H1 (cell line): ENCODE data around the gene DUSP2. TPM values are rescaled to one million over a fixed set of nuclear protein-coding genes. Genes with fewer than 3 reads are reported as not detected.
A peak's percentile ranks its signal among the peaks of the same experiment; 100 is the strongest.

Source experiments
- CTCF ChIA-PET: fragments of 300-600 bp; sonication (Branson Sonifier 250); formaldehyde crosslinking; loops from one replicate; lab custom pipeline; 2021; ENCODE audit not compliant: partially characterized antibody; lab: Charles Lee
- POLR2A ChIA-PET: fragments of 300-600 bp; sonication (Branson Sonifier 250); formaldehyde crosslinking; loops from one replicate; lab custom pipeline; 2021; ENCODE audit warnings: inconsistent platforms; ENCODE audit not compliant: partially characterized antibody; lab: Charles Lee
- DNase-seq, 2 experiments: peaks; one replicate each; pipeline versions ENCODE4 v3.0.0 to v3.0.0-alpha.2; 2010 to 2022; ENCODE audit warnings: low spot score in 2 of 2, low read depth in 1 of 2, mixed read lengths in 1 of 2
- FAIRE-seq: peaks from 2 replicates; lab custom pipeline; 2011; peaks lifted over from hg19 to GRCh38; lab: Jason Lieb, UNC
- H2AFZ ChIP-seq: 2 replicates; pipeline ENCODE4 v1.8.1; 2012; ENCODE audit warnings: low read length, inconsistent platforms
- H2AK5ac ChIP-seq: 2 replicates; pipeline ENCODE4 v1.6.1; 2013; ENCODE audit warnings: low read depth, low read length
- H2BK120ac ChIP-seq: replicated peaks from 2 replicates; pipeline ENCODE3; 2013; ENCODE audit warnings: low read depth, low read length, inconsistent platforms
- H2BK12ac ChIP-seq: 2 replicates; pipeline ENCODE4 v1.6.1; 2013; ENCODE audit warnings: low read depth, low read length
- H2BK15ac ChIP-seq: 2 replicates; pipeline ENCODE4 v1.6.1; 2013; ENCODE audit warnings: low read length
- H2BK20ac ChIP-seq: 2 replicates; pipeline ENCODE4 v1.6.1; 2013; ENCODE audit warnings: low read length
- H2BK5ac ChIP-seq: 2 replicates; pipeline ENCODE4 v1.6.1; 2013; ENCODE audit warnings: low read depth, low read length
- H3K14ac ChIP-seq: 2 replicates; pipeline ENCODE4 v1.6.1; 2013; ENCODE audit warnings: inconsistent platforms; ENCODE audit not compliant: insufficient read length
- H3K18ac ChIP-seq: 2 replicates; pipeline ENCODE4 v1.6.1; 2013; ENCODE audit warnings: low read length; ENCODE audit errors: extremely low read depth
- H3K23ac ChIP-seq: 2 replicates; pipeline ENCODE4 v1.6.1; 2013; ENCODE audit warnings: inconsistent platforms; ENCODE audit not compliant: insufficient read length
- H3K23me2 ChIP-seq: 2 replicates; pipeline ENCODE4 v1.6.1; 2013; ENCODE audit warnings: low read depth, low read length
- H3K27ac ChIP-seq: 2 replicates; pipeline ENCODE4 v1.6.1; 2011; ENCODE audit warnings: low read depth, low read length, inconsistent platforms
- H3K27me3 ChIP-seq, 4 experiments: replicated peaks in 1 of 4; 1 replicate in 1 of 4; 2 replicates in 3 of 4; pipeline versions ENCODE4 v1.6.1 to v1.8.1; 2011 to 2013; ENCODE audit warnings: low read length in 3 of 4, mild to moderate bottlenecking in 3 of 4, inconsistent platforms in 2 of 4, mixed read lengths in 2 of 4, moderate library complexity in 1 of 4; ENCODE audit not compliant: control insufficient read depth in 3 of 4, insufficient read depth in 3 of 4; ENCODE audit errors: extremely low read depth in 1 of 4
- H3K36me3 ChIP-seq, 4 experiments: 2 replicates each; pipeline versions ENCODE4 v1.6.1 to v1.8.1; 2011 to 2013; ENCODE audit warnings: mild to moderate bottlenecking in 4 of 4, low read length in 3 of 4, moderate library complexity in 2 of 4, control low read depth in 1 of 4, inconsistent platforms in 1 of 4; ENCODE audit not compliant: insufficient read depth in 4 of 4, control insufficient read depth in 2 of 4
- H3K4ac ChIP-seq: replicated peaks from 2 replicates; pipeline ENCODE3; 2013; ENCODE audit warnings: low read length, low read depth, mixed read lengths, inconsistent platforms; ENCODE audit not compliant: insufficient read length
- H3K4me1 ChIP-seq, 4 experiments: replicated peaks in 1 of 4; 1 replicate in 1 of 4; 2 replicates in 3 of 4; pipeline versions ENCODE4 v1.6.1 to v1.8.1; 2011 to 2013; ENCODE audit warnings: low read length in 3 of 4, inconsistent platforms in 2 of 4, mixed read lengths in 1 of 4; ENCODE audit not compliant: insufficient read depth in 4 of 4, control insufficient read depth in 3 of 4
- H3K4me2 ChIP-seq, 2 experiments: 2 replicates each; pipeline versions ENCODE4 v1.6.1 to v1.8.1; 2011 to 2013; ENCODE audit warnings: low read depth in 2 of 2, low read length in 2 of 2, control low read depth in 1 of 2, inconsistent platforms in 1 of 2, mild to moderate bottlenecking in 1 of 2; ENCODE audit not compliant: insufficient read depth in 1 of 2
- H3K4me3 ChIP-seq, 4 experiments: fragments of 200-600, 300-600 bp in 1 of 4; sonication (generic), shearing (Covaris generic), sonication (Bioruptor Twin) in 1 of 4; 2 replicates each; pipeline versions ENCODE4 v1.5.1 to v1.8.1; 2011 to 2016; ENCODE audit warnings: low read length in 4 of 4, low read depth in 3 of 4, control low read depth in 2 of 4, inconsistent platforms in 2 of 4, mild to moderate bottlenecking in 2 of 4, mixed read lengths in 1 of 4, moderate library complexity in 1 of 4; ENCODE audit not compliant: insufficient read depth in 2 of 4; ENCODE audit errors: extremely low read depth in 1 of 4
- H3K56ac ChIP-seq: replicated peaks from 2 replicates; pipeline ENCODE3; 2013; ENCODE audit warnings: low read depth, mild to moderate bottlenecking, mixed read lengths, low read length, inconsistent platforms; ENCODE audit not compliant: insufficient read length
- H3K79me1 ChIP-seq: 2 replicates; pipeline ENCODE4 v1.6.1; 2013; ENCODE audit warnings: low read depth, low read length, control low read depth
- H3K79me2 ChIP-seq, 2 experiments: 2 replicates each; pipeline versions ENCODE4 v1.6.1 to v1.8.1; 2012 to 2013; ENCODE audit warnings: low read length in 2 of 2, mild to moderate bottlenecking in 2 of 2, inconsistent platforms in 1 of 2; ENCODE audit not compliant: insufficient read depth in 2 of 2, control insufficient read depth in 1 of 2
- H3K9ac ChIP-seq, 4 experiments: replicated peaks in 1 of 4; 1 replicate in 1 of 4; 2 replicates in 3 of 4; pipeline versions ENCODE4 v1.6.1 to v1.8.1; 2011 to 2013; ENCODE audit warnings: low read depth in 3 of 4, low read length in 3 of 4, control low read depth in 2 of 4, mild to moderate bottlenecking in 2 of 4, moderate library complexity in 2 of 4, inconsistent platforms in 1 of 4; ENCODE audit errors: extremely low read depth in 1 of 4
- H3K9me3 ChIP-seq, 2 experiments: 2 replicates each; pipeline versions ENCODE4 v1.6.1 to v1.8.1; 2012 to 2013; ENCODE audit warnings: mild to moderate bottlenecking in 2 of 2, moderate library complexity in 2 of 2, control low read depth in 1 of 2, inconsistent platforms in 1 of 2, low read depth in 1 of 2, low read length in 1 of 2, mixed read lengths in 1 of 2; ENCODE audit not compliant: insufficient read depth in 2 of 2
- H4K20me1 ChIP-seq, 2 experiments: replicated peaks in 1 of 2; 2 replicates each; pipeline versions ENCODE3 to v1.8.1; 2011 to 2013; ENCODE audit warnings: inconsistent platforms in 2 of 2, low read length in 2 of 2, mild to moderate bottlenecking in 1 of 2; ENCODE audit not compliant: insufficient read depth in 2 of 2, control insufficient read depth in 1 of 2
- H4K5ac ChIP-seq: 2 replicates; pipeline ENCODE4 v1.6.1; 2013; ENCODE audit warnings: low read length, low read depth, mixed read lengths, inconsistent platforms; ENCODE audit not compliant: insufficient read length
- H4K8ac ChIP-seq: 2 replicates; pipeline ENCODE4 v1.8.0; 2013; ENCODE audit warnings: mild to moderate bottlenecking, moderate library complexity, low read length, inconsistent platforms; ENCODE audit not compliant: insufficient read depth; ENCODE audit errors: extremely low read depth
- H4K91ac ChIP-seq: replicated peaks from 2 replicates; pipeline ENCODE3; 2013; ENCODE audit warnings: low read length, mixed read lengths, inconsistent platforms; ENCODE audit not compliant: insufficient read length
- CREB1 ChIP-seq: IDR thresholded peaks from 2 replicates; pipeline ENCODE4 v1.6.1; 2012; ENCODE audit warnings: inconsistent platforms
- CTCF ChIP-seq, 3 experiments: IDR thresholded peaks; 1 replicate in 2 of 3; 2 replicates in 1 of 3; pipeline versions ENCODE4 v1.5.1 to v1.6.1; 2011; ENCODE audit warnings: low read length in 3 of 3, mild to moderate bottlenecking in 3 of 3, inconsistent platforms in 2 of 3, low read depth in 1 of 3, moderate library complexity in 1 of 3; ENCODE audit not compliant: insufficient read depth in 1 of 3; ENCODE audit errors: control extremely low read depth in 1 of 3
- EP300 ChIP-seq, 2 experiments: IDR thresholded peaks; 1 replicate in 1 of 2; 2 replicates in 1 of 2; pipeline ENCODE4 v1.6.1; 2011 to 2012; ENCODE audit warnings: low read depth in 2 of 2, low read length in 2 of 2, mild to moderate bottlenecking in 2 of 2, borderline replicate concordance in 1 of 2, inconsistent platforms in 1 of 2, moderate library complexity in 1 of 2
- JUND ChIP-seq: IDR thresholded peaks from 2 replicates; pipeline ENCODE4 v1.6.1; 2011; ENCODE audit warnings: mild to moderate bottlenecking, improper control_type of control experiment, low read length
- SIX5 ChIP-seq: IDR thresholded peaks from 2 replicates; pipeline ENCODE4 v1.6.1; 2011; ENCODE audit warnings: mild to moderate bottlenecking, low read depth, low read length
- SP2 ChIP-seq: IDR thresholded peaks from 2 replicates; pipeline ENCODE4 v1.6.1; 2012; ENCODE audit warnings: mild to moderate bottlenecking, low read length, inconsistent platforms
- TEAD4 ChIP-seq: IDR thresholded peaks from 2 replicates; pipeline ENCODE4 v1.6.1; 2012; ENCODE audit warnings: low read depth, low read length, inconsistent platforms, mixed read lengths
- WGBS, 2 experiments: shearing (Covaris generic) in 1 of 2; methylation state at CpG; one replicate each; pipeline versions ENCODE4 v1.1.6 to v1.1.7; 2013 to 2015; ENCODE audit warnings: low lambda C conversion rate in 2 of 2, mixed read lengths in 2 of 2, inconsistent platforms in 1 of 2, low coverage in 1 of 2, missing lambda C conversion rate in 1 of 2; ENCODE audit not compliant: insufficient replicate concordance in 2 of 2, insufficient coverage in 1 of 2, insufficient read length in 1 of 2; ENCODE audit errors: extremely low coverage in 1 of 2, missing lambda C conversion rate in 1 of 2; 5-methylcytosine and 5-hydroxymethylcytosine counted together
- polyA plus RNA-seq, 7 experiments: library from polyadenylated mRNA; depleted of rRNA in 3 of 7; stranded (reverse) in 5 of 7; unstranded in 2 of 7; fragments of >200 nt in 5 of 7; fragments of 200-250 nt in 2 of 7; gene quantifications; 1 replicate in 5 of 7; 2 replicates in 1 of 7; 4 replicates in 1 of 7; pipeline versions ENCODE4 v1.2.1 to v1.2.3, GENCODE V29; 2011 to 2013; ENCODE audit warnings: missing spikeins in 2 of 7, mixed read lengths in 2 of 7
- total RNA-seq: library from RNA; stranded (reverse); fragmentation: NEBNext Ultra II Directional; extraction: Animal tissue kit (Norgen Biotek cat#: 25700); gene quantifications from 2 replicates; pipeline ENCODE4 v1.2.1, GENCODE V29; 2021

Gene DUSP2
- total and polyA plus RNA-seq, 2 of the 8 experiments (the other 6 are each of a cell fraction or from before 2014, with no cell fraction given): 10.1 to 10.4 TPM

GRCh38 chr2:96150791-96151594 lies 5.8 kb upstream of the DUSP2 start:
- Histone ChIP-seq H3K4me1 (peaks cover 0 to 38% (median 23%) of the 10 kb centered on the region in 4 experiments; a peak in 6 of 7 replicates), H4K8ac (no peak overlapping the region; the same call in 1 of the 2 replicates), H4K20me1 (no peaks in the 10 kb centered on the region), H3K18ac (no peak overlapping the region; the same call in 1 of the 2 replicates), H2BK120ac (peak overlapping the region; percentile 61), H3K79me2 (no peaks in the 10 kb centered on the region), H3K27ac (no peak overlapping the region), H2BK12ac (peak overlapping the region; percentile 68; the same call in 1 of the 2 replicates), H4K5ac (no peak overlapping the region), H2BK15ac (no peak overlapping the region), H3K27me3 (peaks cover 0 to 12% (median 6%) of the 10 kb centered on the region in 4 experiments; a peak in 5 of 7 replicates), H3K79me1 (no peaks in the 10 kb centered on the region), H3K23me2 (peaks cover 2% of the 10 kb centered on the region; the same call in 1 of the 2 replicates), H3K14ac (no peak overlapping the region), H2AFZ (no peak overlapping the region), H3K4me3 (no peak overlapping the region), H2BK5ac (no peak overlapping the region), H3K23ac (no peak overlapping the region), H3K9me3 (no peaks in the 10 kb centered on the region), H4K91ac (no peak overlapping the region), H3K4ac (no peak overlapping the region), H3K4me2 (no peak overlapping the region), H3K9ac (no peak overlapping the region), H2AK5ac (peak overlapping the region; percentile 60; the same call in 1 of the 2 replicates), H2BK20ac (0 out of 2 replicates have a peak overlapping the region, but pooled peaks have one; percentile 86), H3K36me3 (no peaks in the 10 kb centered on the region), H3K56ac (no peak overlapping the region)
- DNase-seq: no peak
- TF ChIP-seq JUND (no peak), SIX5 (no peak), CREB1 (no peak), TEAD4 (no peak), SP2 (no peak), CTCF (IDR thresholded peaks at IDR 0.05; ENCODE audit: control extremely low read depth in 1 of 3, insufficient read depth in 1 of 3, low read depth in 1 of 3, low read length in 3 of 3) (no peak), EP300 (IDR thresholded peaks at IDR 0.05; ENCODE audit: borderline replicate concordance in 1 of 2, low read depth in 2 of 2, low read length in 2 of 2) (no peak)
- WGBS, 2 experiments: 92% methylated on average over 14 of the region's 14 CpGs; no CpG with 5 or more reads in 1 of the 2 experiments
- ChIA-PET CTCF (interaction anchor here (0.9 to 10.1 kb wide), 8 partner anchors 11 to 40 kb away, joined by 3 to 98 read pairs (median 4); partner anchors contain the start of genes ADRA2B and ASTL), POLR2A (interaction anchor here (0.9 to 1.5 kb wide), 4 partner anchors 9 to 52 kb away, joined by 3 to 4 read pairs (median 4); no protein-coding TSS in a partner anchor)
- no peak for FAIRE-seq
